A549 (cell line): ENCODE results near the gene SERPINB12.

Experiments
- CBX2 ChIP-seq: fragments of 200-600 bp; sonication (generic); IDR thresholded peaks from 2 replicates; pipeline ENCODE4 v1.6.1; 2016; ENCODE audit warnings: low read depth, mild to moderate bottlenecking, borderline replicate concordance
- CHD2 ChIP-seq: fragments of 150-350 bp; IDR thresholded peaks from 2 replicates; pipeline ENCODE4 v1.6.1; 2014; ENCODE audit warnings: low read length; ENCODE audit not compliant: partially characterized antibody
- EP300 ChIP-seq, 2 experiments: fragments of >200 bp; sonication (Bioruptor Twin); formaldehyde crosslinking; IDR thresholded peaks; 2 replicates in 1 of 2; 3 replicates in 1 of 2; pipeline ENCODE4 v1.6.1; 2016 to 2017
- TF ChIP-seq, protein P1 (sequence below): fragments of >200 bp; sonication (Bioruptor Twin); formaldehyde crosslinking; IDR thresholded peaks from 3 replicates; pipeline ENCODE4 v1.5.1; 2016

DNA sequence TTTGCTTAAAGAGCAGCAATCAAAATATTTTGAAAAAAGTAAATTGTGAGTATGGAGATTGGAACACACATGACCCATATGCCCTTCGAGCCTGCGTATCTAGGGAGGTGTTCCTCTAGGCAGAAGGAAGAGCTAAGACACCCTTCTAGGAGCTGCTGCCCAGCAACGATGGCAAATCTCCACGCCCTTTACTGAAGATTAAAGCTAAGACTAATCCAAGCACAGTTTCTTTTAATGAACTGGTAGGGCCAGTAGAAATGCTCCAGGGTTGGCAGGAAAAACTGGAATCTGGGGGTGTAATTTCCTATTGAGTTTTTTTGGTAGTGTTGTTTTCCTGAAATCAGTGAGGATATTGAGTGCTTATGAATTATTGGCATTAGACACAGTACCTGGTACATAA is 44.3 kb downstream of the SERPINB12 start:
- TF ChIP-seq CBX2, result no peak
- TF ChIP-seq, protein P1, sequence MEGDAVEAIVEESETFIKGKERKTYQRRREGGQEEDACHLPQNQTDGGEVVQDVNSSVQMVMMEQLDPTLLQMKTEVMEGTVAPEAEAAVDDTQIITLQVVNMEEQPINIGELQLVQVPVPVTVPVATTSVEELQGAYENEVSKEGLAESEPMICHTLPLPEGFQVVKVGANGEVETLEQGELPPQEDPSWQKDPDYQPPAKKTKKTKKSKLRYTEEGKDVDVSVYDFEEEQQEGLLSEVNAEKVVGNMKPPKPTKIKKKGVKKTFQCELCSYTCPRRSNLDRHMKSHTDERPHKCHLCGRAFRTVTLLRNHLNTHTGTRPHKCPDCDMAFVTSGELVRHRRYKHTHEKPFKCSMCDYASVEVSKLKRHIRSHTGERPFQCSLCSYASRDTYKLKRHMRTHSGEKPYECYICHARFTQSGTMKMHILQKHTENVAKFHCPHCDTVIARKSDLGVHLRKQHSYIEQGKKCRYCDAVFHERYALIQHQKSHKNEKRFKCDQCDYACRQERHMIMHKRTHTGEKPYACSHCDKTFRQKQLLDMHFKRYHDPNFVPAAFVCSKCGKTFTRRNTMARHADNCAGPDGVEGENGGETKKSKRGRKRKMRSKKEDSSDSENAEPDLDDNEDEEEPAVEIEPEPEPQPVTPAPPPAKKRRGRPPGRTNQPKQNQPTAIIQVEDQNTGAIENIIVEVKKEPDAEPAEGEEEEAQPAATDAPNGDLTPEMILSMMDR, result no peak
- no peak for TF ChIP-seq CHD2
- TF ChIP-seq EP300 (IDR thresholded peaks at IDR 0.05), result no peak
